GM12872 (cell line): ENCODE measurements around the gene RNASEH2A.

Experiments used
- CTCF ChIP-seq: IDR thresholded peaks from 3 replicates; pipeline ENCODE4 v1.5.1; 2011; ENCODE audit warnings: low read depth, mild to moderate bottlenecking, low read length, moderate library complexity; ENCODE audit not compliant: insufficient read depth

RNASEH2A gene

GRCh38 chr19:12783849-12784393 lies 22.5 kb upstream of the RNASEH2A start:
- TF ChIP-seq CTCF: no peak

GRCh38 chr19:12784394-12784870 lies 22.0 kb upstream of the RNASEH2A start:
- no peak for TF ChIP-seq CTCF

GRCh38 chr19:12784871-12785430 lies 21.4 kb upstream of the RNASEH2A start:
- TF ChIP-seq CTCF: no peak

GRCh38 chr19:12785431-12786031 lies 20.9 kb upstream of the RNASEH2A start:
- no peak for TF ChIP-seq CTCF

- TF ChIP-seq CTCF: no peak
Measured at GRCh38 chr19:12786141-12786870, 20.1 kb upstream of the RNASEH2A start.

- TF ChIP-seq CTCF: no peak
Measured at GRCh38 chr19:12786952-12787351, 19.4 kb upstream of the RNASEH2A start.

GRCh38 chr19:12787458-12787857 lies 18.9 kb upstream of the RNASEH2A start:
- no peak for TF ChIP-seq CTCF
